K562 (cell line): Measurements from ENCODE around the gene RFT1. TPM values are rescaled to one million over a fixed set of nuclear protein-coding genes. Genes with fewer than 3 reads are reported as not detected.

Source experiments
- ATAC-seq: fragments of 200-7000 bp; cut with Tn5 transposase; 3 replicates; pipeline ENCODE4 v1.9.1; 2020; ENCODE audit warnings: moderate library complexity
- BruUV-seq: library from RNA; stranded (reverse); fragments of 400-500 nt; replicated peaks from 2 replicates; lab custom pipeline; 2021; lab: Mats Ljungman, UMichigan
- CTCF ChIA-PET: fragments of 300-600 bp; formaldehyde crosslinking; extraction: SDS; loops from one replicate; lab custom pipeline; 2021; ENCODE audit warnings: low intra/inter-chr PET ratio; lab: Yijun Ruan, JAX
- POLR2A ChIA-PET: fragments of 300-600, 350-650 bp; sonication (Branson Sonifier 250); formaldehyde crosslinking; extraction: SDS; loops from one replicate; lab custom pipeline; 2021; ENCODE audit warnings: antibody characterized with exemption, inconsistent platforms; lab: Yijun Ruan, JAX
- DNase-seq, 4 experiments: peaks; one replicate each; pipeline versions ENCODE4 v3.0.0 to v3.0.0-alpha.2; 2011 to 2018; ENCODE audit warnings: low spot score in 3 of 4, mixed read lengths in 3 of 4; ENCODE audit errors: extremely low read depth in 1 of 4
- FAIRE-seq: peaks from 2 replicates; lab custom pipeline; 2011; peaks lifted over from hg19 to GRCh38; lab: Jason Lieb, UNC
- H2AFZ ChIP-seq: 2 replicates; pipeline ENCODE4 v1.6.0; 2011; ENCODE audit warnings: low read depth, low read length, control low read depth, inconsistent platforms
- H3K27ac ChIP-seq: fragments of 200-600 bp; 3 replicates; pipeline ENCODE4 v1.8.0; 2011; ENCODE audit warnings: low read depth, mild to moderate bottlenecking, control low read depth, inconsistent platforms, low read length, moderate library complexity, mixed read lengths; ENCODE audit errors: extremely low read depth
- H3K27me3 ChIP-seq, 2 experiments: fragments of 300-600 bp in 1 of 2; 2 replicates in 1 of 2; 3 replicates in 1 of 2; pipeline versions ENCODE4 v1.6.0 to v1.8.0; 2011; ENCODE audit warnings: inconsistent platforms in 2 of 2, low read length in 2 of 2, mild to moderate bottlenecking in 1 of 2, mixed read lengths in 1 of 2, moderate library complexity in 1 of 2; ENCODE audit not compliant: control insufficient read depth in 2 of 2, insufficient read depth in 2 of 2
- H3K36me3 ChIP-seq: fragments of 300-600 bp; 3 replicates; pipeline ENCODE4 v1.8.0; 2011; ENCODE audit warnings: mild to moderate bottlenecking, low read length, inconsistent platforms; ENCODE audit not compliant: control insufficient read depth, insufficient read depth
- H3K4me1 ChIP-seq, 2 experiments: fragments of 200-600 bp in 1 of 2; replicated peaks in 1 of 2; 2 replicates in 1 of 2; 3 replicates in 1 of 2; pipeline versions ENCODE4 v1.5.1 to v1.8.0; 2011; ENCODE audit warnings: inconsistent platforms in 2 of 2, low read length in 2 of 2, mild to moderate bottlenecking in 1 of 2, mixed read lengths in 1 of 2, moderate library complexity in 1 of 2; ENCODE audit not compliant: control insufficient read depth in 2 of 2, insufficient read depth in 2 of 2
- H3K4me2 ChIP-seq: 2 replicates; pipeline ENCODE4 v1.6.1; 2011; ENCODE audit warnings: low read length, control low read depth, inconsistent platforms, mixed read lengths; ENCODE audit not compliant: insufficient read depth
- H3K4me3 ChIP-seq: fragments of 200-600 bp; sonication (generic), shearing (Covaris generic); 2 replicates; pipeline ENCODE4 v1.5.1; 2016; ENCODE audit warnings: control low read depth, inconsistent platforms
- H3K79me2 ChIP-seq: fragments of 200-600 bp; 3 replicates; pipeline ENCODE4 v1.8.0; 2011; ENCODE audit warnings: low read length, inconsistent platforms; ENCODE audit not compliant: control insufficient read depth, insufficient read depth
- H3K9ac ChIP-seq, 2 experiments: 2 replicates each; pipeline versions ENCODE4 v1.6.0 to v1.6.1; 2011; ENCODE audit warnings: low read depth in 2 of 2, low read length in 2 of 2, control low read depth in 1 of 2, inconsistent platforms in 1 of 2, mild to moderate bottlenecking in 1 of 2, mixed read lengths in 1 of 2; ENCODE audit not compliant: insufficient read depth in 1 of 2
- H3K9me1 ChIP-seq: one replicate; pipeline ENCODE4 v1.6.0; 2011; ENCODE audit warnings: inconsistent platforms, mild to moderate bottlenecking, low read length, moderate library complexity; ENCODE audit not compliant: control insufficient read depth, insufficient read depth
- H3K9me3 ChIP-seq: replicated peaks from 2 replicates; pipeline ENCODE4 v1.5.1; 2011; ENCODE audit warnings: low read depth, low read length, inconsistent platforms; ENCODE audit not compliant: control insufficient read depth, insufficient read depth
- H4K20me1 ChIP-seq: replicated peaks from 2 replicates; pipeline ENCODE4 v1.6.1; 2011; ENCODE audit warnings: low read length, inconsistent platforms, mixed read lengths; ENCODE audit not compliant: control insufficient read depth, insufficient read depth
- FOXP1 ChIP-seq: sonication (generic); formaldehyde crosslinking; IDR thresholded peaks from 2 replicates; pipeline ENCODE4 v1.8.0; 2022; ENCODE audit warnings: mild to moderate bottlenecking, missing genetic modification reagents
- RBM25 ChIP-seq: fragments of 200-400 bp; formaldehyde crosslinking; IDR thresholded peaks from 2 replicates; pipeline ENCODE4 v1.6.1; 2018; ENCODE audit warnings: low read length, low read depth, moderate library complexity; ENCODE audit not compliant: severe bottlenecking
- REST ChIP-seq, 2 experiments: fragments of 450-650 bp; formaldehyde crosslinking in 1 of 2; IDR thresholded peaks; 2 replicates each; pipeline versions ENCODE4 v1.4.0 to v1.6.1; 2014 to 2020; ENCODE audit warnings: mild to moderate bottlenecking in 2 of 2, borderline replicate concordance in 1 of 2, low read depth in 1 of 2
- TFE3 ChIP-seq: fragments of 450-650 bp; formaldehyde crosslinking; IDR thresholded peaks from 2 replicates; pipeline ENCODE4 v1.4.0; 2020; ENCODE audit warnings: mild to moderate bottlenecking, mixed read lengths
- ZNF232 ChIP-seq: sonication (generic); formaldehyde crosslinking; IDR thresholded peaks from 2 replicates; pipeline ENCODE4 v1.8.0; 2022; ENCODE audit warnings: mild to moderate bottlenecking, missing genetic modification reagents
- WGBS: fragments of 100-300 bp; shearing (Covaris generic); methylation state at CpG from one replicate; pipeline ENCODE4 v1.1.6; 2016; ENCODE audit warnings: low coverage, mixed read lengths; ENCODE audit not compliant: insufficient coverage; ENCODE audit errors: missing lambda C conversion rate; 5-methylcytosine and 5-hydroxymethylcytosine counted together
- in situ Hi-C: fragments of 300-500 bp; cut with MboI; formaldehyde crosslinking; loops from 4 replicates; pipeline ENCODE4 v1.15.0; 2018; ENCODE audit warnings: inconsistent platforms, mixed read lengths
- intact Hi-C: fragments of 100-400 bp; cut with micrococcal nuclease; formaldehyde crosslinking; loops from 2 replicates; pipeline ENCODE4 v1.14.2; 2022
- polyA plus RNA-seq, 8 experiments: library from polyadenylated mRNA; depleted of rRNA in 4 of 8; stranded (reverse) in 5 of 8; unstranded in 3 of 8; fragments of >200 nt; fragmentation: Nextera tagmentation in 2 of 8; fragmentation: Illumina TruSeq in 1 of 8; extraction: Ambion mirVana in 2 of 8; extraction: Trizol in 1 of 8; gene quantifications; 2 replicates each; pipeline versions ENCODE4 v1.2.1 to v1.2.3, GENCODE V29; 2011 to 2014; ENCODE audit warnings: inconsistent platforms in 1 of 8, missing spikeins in 1 of 8
- total RNA-seq, 7 experiments: library from RNA; depleted of rRNA in 6 of 7; stranded (reverse); fragments of >200 nt in 6 of 7; fragmentation: Illumina TruSeq in 2 of 7; extraction: Trizol in 2 of 7; gene quantifications; 2 replicates each; pipeline versions ENCODE4 v1.2.1 to v1.2.3, GENCODE V29; 2011 to 2021; ENCODE audit warnings: low replicate concordance in 1 of 7

Gene RFT1
- total and polyA plus RNA-seq, 9 of the 15 experiments (the other 6 are each of a cell fraction or from before 2014, with no cell fraction given): 4.4 to 23.8 (median 8.9) TPM

- TF ChIP-seq RBM25 (peak; percentile 11), TFE3 (peak; percentile 4; the same call in 1 of the 2 replicates)
These were observed 64.3 kb downstream of the RFT1 start (continued) for GRCh38 chr3:53065841-53066480.

- no peaks in the 10 kb centered on the region for H3K9me3 ChIP-seq
- H3K4me2 ChIP-seq: no peak overlapping the region
- H3K79me2 ChIP-seq: no peaks in the 10 kb centered on the region
- no peaks in the 10 kb centered on the region for H3K36me3 ChIP-seq
- H3K27me3 ChIP-seq: no peaks in the 10 kb centered on the region
- no peak overlapping the region for H3K9ac ChIP-seq
- no peak for FAIRE-seq
- intact Hi-C loops: no loop called here
- WGBS: 46% methylated on average over 2 of the region's 2 CpGs
- no peaks in the 10 kb centered on the region for H4K20me1 ChIP-seq
- ChIA-PET CTCF (no interaction called here), POLR2A (no interaction called here)
- no peaks in the 10 kb centered on the region for H3K9me1 ChIP-seq
- H2AFZ ChIP-seq: no peak overlapping the region
- in situ Hi-C loops: no loop called here
- ATAC-seq: no peak
- no peak for DNase-seq
- H3K4me3 ChIP-seq: no peak overlapping the region
- H3K27ac ChIP-seq: no peak overlapping the region
- peaks cover 0 to 6% of the 10 kb centered on the region in 2 experiments; a peak in 2 of 5 replicates for H3K4me1 ChIP-seq
- no TSS peak for BruUV-seq
- no peak for TF ChIP-seq REST (IDR thresholded peaks at IDR 0.05; ENCODE audit: borderline replicate concordance)
- no peak for TF ChIP-seq REST (CRISPR knock-in tag; IDR thresholded peaks at IDR 0.05; ENCODE audit: low read depth)
- no peak for TF ChIP-seq FOXP1
- TF ChIP-seq ZNF232 (CRISPR knock-in tag): no peak
These were observed 67.3 kb downstream of the RFT1 start for GRCh38 chr3:53062905-53063304.
